GM10248 (cell line): ENCODE results near the gene ABCB1.

Experiments used
- CTCF ChIA-PET: fragments of 300-600 bp; sonication (Branson Sonifier 250); formaldehyde crosslinking; extraction: SDS; loops from one replicate; lab custom pipeline; 2021; ENCODE audit warnings: antibody characterized with exemption; lab: Yijun Ruan, JAX
- POLR2A ChIA-PET: fragments of 350-650 bp; sonication (Branson Sonifier 250); formaldehyde crosslinking; extraction: SDS; loops from one replicate; lab custom pipeline; 2020; ENCODE audit warnings: antibody characterized with exemption; lab: Yijun Ruan, JAX
- DNase-seq: peaks from one replicate; pipeline ENCODE4 v3.0.0; 2012; ENCODE audit errors: extremely low spot score
- CTCF ChIP-seq: IDR thresholded peaks from 2 replicates; pipeline ENCODE4 v1.5.1; 2012; ENCODE audit warnings: mild to moderate bottlenecking, low read depth; ENCODE audit errors: extremely low read depth, missing control alignments, control extremely low read depth

Gene ABCB1

GRCh38 chr7:87599336-87599735 lies 1.3 kb downstream of the ABCB1 start:
- no peak for TF ChIP-seq CTCF
- POLR2A ChIA-PET: no interaction called here
- CTCF ChIA-PET: interaction anchor here (1.0 to 2.5 kb wide), 7 partner anchors 10 to 94 kb away, joined by 3 to 11 read pairs (median 4); no protein-coding TSS in a partner anchor
- DNase-seq: peak; percentile 75

GRCh38 chr7:87598234-87599009 lies 2.3 kb downstream of the ABCB1 start:
- no peak for DNase-seq
- ChIA-PET CTCF (interaction anchor here (1.2 to 2.5 kb wide), 2 partner anchors 14 to 29 kb away, joined by 3 to 9 read pairs; no protein-coding TSS in a partner anchor), POLR2A (no interaction called here)
- TF ChIP-seq CTCF: no peak

GRCh38 chr7:87596696-87597095 lies 4.0 kb downstream of the ABCB1 start:
- POLR2A ChIA-PET: no interaction called here
- no peak for DNase-seq
- CTCF ChIA-PET: interaction anchor here (1.0 to 1.6 kb wide), 2 partner anchors 10 to 12 kb away, joined by 3 to 5 read pairs; no protein-coding TSS in a partner anchor

GRCh38 chr7:87596136-87596535 lies 4.5 kb downstream of the ABCB1 start:
- POLR2A ChIA-PET: no interaction called here
- no peak for TF ChIP-seq CTCF
- CTCF ChIA-PET: interaction anchor here (1.0 to 1.6 kb wide), 2 partner anchors 10 to 12 kb away, joined by 3 to 5 read pairs; no protein-coding TSS in a partner anchor
- DNase-seq: no peak

More at GRCh38 chr7:87596696-87597095, 4.0 kb downstream of the ABCB1 start:
- TF ChIP-seq CTCF: no peak

- POLR2A ChIA-PET: no interaction called here
- DNase-seq: no peak
- no peak for TF ChIP-seq CTCF
- CTCF ChIA-PET: no interaction called here
These were observed 8.4 kb downstream of the ABCB1 start for GRCh38 chr7:87592300-87592699.

- CTCF ChIA-PET: no interaction called here
- POLR2A ChIA-PET: no interaction called here
- no peak for TF ChIP-seq CTCF
- DNase-seq: no peak
These were observed 9.5 kb downstream of the ABCB1 start for GRCh38 chr7:87591211-87591610.
